ENCODE results near the gene GGPS1.

Gene GGPS1

GRCh38 chr1:235391874-235392273 is 63.5 kb downstream of the GGPS1 start:
- no peak for DNase-seq (ENCODE audit: insufficient read length, low spot score)
- FAIRE-seq, result no peak
